Activated CD8-positive, alpha-beta T cell treated with anti-CD3 and anti-CD28 coated beads for 36 hours (primary cell): Measurements from ENCODE around the gene EDNRA. TPM values are rescaled to one million over a fixed set of nuclear protein-coding genes. Genes with fewer than 3 reads are reported as not detected.
"Not testable (repeated sequence)": the region's sequence is repeated elsewhere in the genome, so short reads cannot be mapped to it uniquely, and the experiment has no call there.

Source experiments
- ATAC-seq: fragments of 200-7000 bp; cut with Tn5 transposase; one replicate; pipeline ENCODE4 v1.10.0; 2021; ENCODE audit warnings: mild to moderate bottlenecking, moderate library complexity
- CTCF ChIA-PET: fragments of 350-600 bp; sonication (Branson Sonifier 250); formaldehyde crosslinking; loops from one replicate; lab custom pipeline; 2021; ENCODE audit warnings: antibody characterized with exemption; lab: Charles Lee
- POLR2A ChIA-PET: fragments of 350-600 bp; sonication (Branson Sonifier 250); formaldehyde crosslinking; loops from one replicate; lab custom pipeline; 2021; ENCODE audit warnings: antibody characterized with exemption; lab: Charles Lee
- DNase-seq: peaks from one replicate; pipeline ENCODE4 v3.0.0-alpha.2; 2020
- H3K27ac Mint-ChIP-seq: one replicate; pipeline ENCODE4 v1.8.0; 2021; ENCODE audit warnings: mild to moderate bottlenecking, mixed read lengths
- H3K27me3 Mint-ChIP-seq: one replicate; pipeline ENCODE4 v1.8.0; 2021; ENCODE audit warnings: mixed read lengths
- H3K36me3 Mint-ChIP-seq: one replicate; pipeline ENCODE4 v1.8.0; 2021; ENCODE audit warnings: low read depth, mixed read lengths
- H3K4me1 Mint-ChIP-seq: one replicate; pipeline ENCODE4 v1.8.0; 2021; ENCODE audit warnings: low read depth, mixed read lengths
- H3K4me3 Mint-ChIP-seq: one replicate; pipeline ENCODE4 v1.8.0; 2021; ENCODE audit warnings: mild to moderate bottlenecking, moderate library complexity, mixed read lengths
- H3K9me3 Mint-ChIP-seq: one replicate; pipeline ENCODE4 v1.8.0; 2021; ENCODE audit warnings: mixed read lengths
- CTCF ChIP-seq: fragments of 200-600 bp; IDR thresholded peaks from one replicate; pipeline ENCODE4 v1.8.0; 2022; ENCODE audit warnings: antibody characterized with exemption, mild to moderate bottlenecking
- intact Hi-C: fragments of 100-400 bp; cut with micrococcal nuclease; formaldehyde crosslinking; loops from one replicate; pipeline ENCODE4 v1.10.0; 2022
- total RNA-seq, 2 experiments: library from RNA; stranded (reverse); gene quantifications; one replicate each; pipeline ENCODE4 v1.2.3, GENCODE V29; 2021

Gene EDNRA
- not detected for total RNA-seq

- POLR2A ChIA-PET: no interaction called here
Measured at GRCh38 chr4:147480891-147481576, at the start of gene EDNRA. Gene EDNRA, plus strand, starts transcription at chr4:147481097. Its CDS starts 4,585 bp downstream, at chr4:147485682.

GRCh38 chr4:147434370-147434769 lies 46.5 kb upstream of the EDNRA start:
- ATAC-seq, H3K4me1 Mint-ChIP-seq, intact Hi-C loops, POLR2A ChIA-PET, CTCF ChIA-PET, DNase-seq, H3K27ac Mint-ChIP-seq, H3K27me3 Mint-ChIP-seq, H3K4me3 Mint-ChIP-seq, H3K36me3 Mint-ChIP-seq: not testable (repeated sequence)
- H3K9me3 Mint-ChIP-seq: peaks cover 10% of the 10 kb centered on the region

More at GRCh38 chr4:147480891-147481576, at the start of gene EDNRA:
- no peak within 1 kb of the TSS for H3K27ac Mint-ChIP-seq
- TF ChIP-seq CTCF: no peak
- H3K4me3 Mint-ChIP-seq: no peak within 1 kb of the TSS
- no peaks in the 10 kb centered on the region for H3K4me1 Mint-ChIP-seq
- intact Hi-C loops: no loop called here
- ATAC-seq (no peak), DNase-seq (no peak)
- CTCF ChIA-PET: no interaction called here
- no peaks in the 10 kb centered on the region for H3K9me3 Mint-ChIP-seq
- peaks cover 26% of the 10 kb centered on the region for H3K27me3 Mint-ChIP-seq
- no peaks in the 10 kb centered on the region for H3K36me3 Mint-ChIP-seq

- Mint-ChIP-seq H3K36me3 (no peaks in the 10 kb centered on the region), H3K9me3 (peaks cover 2% of the 10 kb centered on the region), H3K4me3 (no peak overlapping the region), H3K27ac (no peak overlapping the region), H3K27me3 (no peaks in the 10 kb centered on the region), H3K4me1 (no peaks in the 10 kb centered on the region)
- ChIA-PET POLR2A (no interaction called here), CTCF (no interaction called here)
- ATAC-seq: no peak
- TF ChIP-seq CTCF: no peak
- intact Hi-C loops: no loop called here
- no peak for DNase-seq
Measured at GRCh38 chr4:147440442-147440841, 40.5 kb upstream of the EDNRA start.

- no peaks in the 10 kb centered on the region for H3K27me3 Mint-ChIP-seq
- TF ChIP-seq CTCF: no peak
- DNase-seq (no peak), ATAC-seq (no peak)
- CTCF ChIA-PET: interaction anchor here (1.1 kb wide), 1 partner anchor 351 kb away, joined by 3 read pairs; no protein-coding TSS in a partner anchor
- intact Hi-C loops: no loop called here
- POLR2A ChIA-PET: no interaction called here
- no peak overlapping the region for H3K4me3 Mint-ChIP-seq
- no peaks in the 10 kb centered on the region for H3K36me3 Mint-ChIP-seq
- no peaks in the 10 kb centered on the region for H3K4me1 Mint-ChIP-seq
- no peaks in the 10 kb centered on the region for H3K9me3 Mint-ChIP-seq
- no peak overlapping the region for H3K27ac Mint-ChIP-seq
Measured at GRCh38 chr4:147447786-147448185, 33.1 kb upstream of the EDNRA start.

- ATAC-seq (no peak), DNase-seq (no peak)
- no peak overlapping the region for H3K4me3 Mint-ChIP-seq
- H3K9me3 Mint-ChIP-seq: no peaks in the 10 kb centered on the region
- TF ChIP-seq CTCF: no peak
- ChIA-PET POLR2A (no interaction called here), CTCF (no interaction called here)
- H3K36me3 Mint-ChIP-seq: no peaks in the 10 kb centered on the region
- no peaks in the 10 kb centered on the region for H3K4me1 Mint-ChIP-seq
- no peaks in the 10 kb centered on the region for H3K27me3 Mint-ChIP-seq
- no peak overlapping the region for H3K27ac Mint-ChIP-seq
- intact Hi-C loops: no loop called here
Measured at GRCh38 chr4:147453561-147454141, 27.2 kb upstream of the EDNRA start.
